Motor neuron (in vitro differentiated cells): ENCODE measurements around the gene PLA2G12A. TPM values are rescaled to one million over a fixed set of nuclear protein-coding genes. Genes with fewer than 3 reads are reported as not detected.
A peak's percentile ranks its signal among the peaks of the same experiment; 100 is the strongest.

Experiments
- ATAC-seq, 8 experiments: fragments of 200-7000 bp; cut with Tn5 transposase; replicated peaks in 6 of 8; 2 replicates each; pipeline ENCODE4 v1.8.0; 2021; ENCODE audit warnings: mild to moderate bottlenecking in 8 of 8, moderate library complexity in 8 of 8
- H3K27ac ChIP-seq, 2 donors: fragments of 250-450 bp; sonication (Bioruptor Pico); 2 replicates each; pipeline ENCODE4 v1.9.0; 2021; ENCODE audit warnings: antibody characterized with exemption in 2 of 2, mild to moderate bottlenecking in 2 of 2, moderate library complexity in 1 of 2
- H3K4me1 ChIP-seq, 2 donors: fragments of 250-450 bp; sonication (Bioruptor Pico); replicated peaks in 1 of 2; 2 replicates each; pipeline ENCODE4 v1.6.1; 2021; ENCODE audit warnings: antibody characterized with exemption in 2 of 2, mild to moderate bottlenecking in 2 of 2, moderate library complexity in 1 of 2
- H3K4me3 ChIP-seq, 5 donors: fragments of 250-450 bp; sonication (Bioruptor Pico); 2 replicates each; pipeline ENCODE4 v1.9.0; 2021; ENCODE audit warnings: antibody characterized with exemption in 5 of 5, mild to moderate bottlenecking in 5 of 5, moderate library complexity in 4 of 5
- WGBS, 10 experiments: fragments of 450-650 bp; shearing (Covaris generic); methylation state at CpG; one replicate each; pipeline ENCODE4 v1.0.0; 2022; 5-methylcytosine and 5-hydroxymethylcytosine counted together
- in situ Hi-C, 9 experiments: fragments of 400-800 bp; cut with MboI; loops; one replicate each; pipeline ENCODE4 v1.15.0; 2021; ENCODE audit warnings: low sequenced_read_pairs in 9 of 9, low pct_unique_long_range_greater_than_20kb in 2 of 9; ENCODE audit not compliant: unreplicated experiment in 9 of 9
- total RNA-seq, 8 experiments: library from RNA; unstranded; fragments of 300-600 nt; gene quantifications; 2 replicates each; pipeline versions ENCODE4 v1.2.3 to v1.2.4, GENCODE V29; 2022

The PLA2G12A gene
- total RNA-seq: 10 to 100 TPM; 10.4 to 55.7 (median 18.9) TPM

DNA sequence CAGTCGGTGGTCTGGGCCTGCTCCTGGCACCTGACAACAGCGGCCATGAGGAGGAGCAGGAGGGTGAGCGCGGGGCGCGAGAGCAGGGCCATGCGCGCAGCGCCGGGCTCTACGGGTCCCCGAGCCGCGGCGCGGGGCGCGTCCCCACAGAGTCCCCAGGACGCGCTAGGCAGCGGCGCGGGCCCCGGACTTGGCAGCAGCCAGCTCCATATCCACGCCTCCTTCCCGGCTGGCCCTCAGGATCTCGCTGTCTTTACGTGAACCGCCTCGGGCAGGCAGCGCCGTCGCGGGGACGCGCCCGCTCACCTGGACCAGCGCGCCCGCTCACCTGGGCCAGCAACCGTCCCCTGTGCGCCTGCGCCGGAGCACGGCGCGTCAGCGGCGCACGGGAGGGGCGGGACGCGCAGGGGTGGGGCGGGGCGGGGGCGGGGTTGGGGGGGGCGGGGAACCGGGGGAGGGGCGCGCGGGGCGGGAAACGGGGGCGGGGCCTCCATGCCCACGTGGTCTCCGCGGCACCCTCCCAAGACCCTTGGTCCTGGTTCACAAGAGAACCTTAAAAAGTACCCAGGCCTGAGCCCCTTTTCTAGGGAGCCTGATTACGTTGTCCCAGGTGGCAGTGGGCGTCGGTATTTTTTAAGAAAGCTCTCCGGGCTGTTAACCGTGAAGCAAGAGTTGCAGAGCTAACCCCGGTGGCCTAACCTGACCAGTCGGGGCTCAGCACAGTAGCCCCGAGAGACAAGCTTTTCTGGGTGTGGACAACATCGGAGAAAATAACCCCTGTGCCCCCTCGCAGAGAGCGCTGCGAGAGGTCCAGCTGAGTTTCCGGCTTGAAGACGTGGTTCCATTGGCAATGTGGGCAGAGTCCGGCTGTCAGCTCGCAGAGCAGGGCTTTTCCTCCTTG, at the start of gene PLA2G12A:
TSS of gene PLA2G12A (minus strand) at position 353 of the 901 bp plus-strand sequence. CDS start at position 92, 261 bp downstream.
- peak; percentile 80 to 90 (median 88) for ATAC-seq
- in situ Hi-C loops: no loop called here
- no peak within 1 kb of the TSS for H3K27ac ChIP-seq

DNA sequence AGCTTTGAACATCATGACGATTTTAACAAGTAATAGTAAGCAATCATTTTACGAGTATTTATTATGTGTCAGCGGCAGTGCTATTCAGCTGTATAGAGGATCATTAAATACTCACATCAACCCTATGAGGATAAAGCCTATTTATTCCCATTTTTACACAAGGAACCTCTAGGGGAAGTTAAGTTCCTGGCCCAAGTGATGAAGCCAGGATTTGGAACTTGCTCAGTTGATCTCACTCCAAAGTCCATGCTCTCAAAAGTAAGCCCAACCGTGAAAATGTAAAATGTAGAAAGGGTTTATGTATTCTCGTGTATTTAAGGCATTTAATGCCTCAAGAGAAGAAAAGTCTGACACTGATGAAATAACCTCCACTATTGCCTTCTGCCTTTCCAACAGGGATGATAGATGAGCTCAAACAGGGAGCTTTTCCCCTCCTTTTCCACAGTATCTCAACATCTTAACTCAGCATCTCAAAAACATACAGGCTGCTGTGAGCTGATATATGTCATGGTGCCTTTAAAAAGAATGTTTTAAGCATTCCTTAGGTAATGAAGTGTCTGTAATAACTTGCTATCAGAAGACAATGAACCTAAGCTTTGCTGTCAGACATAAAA, 35.0 kb upstream of the PLA2G12A start:
- 33 to 94% (median 80%) methylated on average over 1 to 5 of the region's 5 CpGs for WGBS, 10 experiments
- Histone ChIP-seq H3K27ac (no peak overlapping the region), H3K4me3 (no peak overlapping the region), H3K4me1 (no peaks in the 10 kb centered on the region)
- ATAC-seq: no peak
- in situ Hi-C loops: no loop called here

More for the DNA sequence above, at the start of gene PLA2G12A:
- peak within 1 kb of the TSS; percentile 83 to 96 (median 90) for H3K4me3 ChIP-seq
- peaks cover 5 to 11% of the 10 kb centered on the region in 2 donors for H3K4me1 ChIP-seq
- WGBS, 10 experiments: 0 to 4% (median 1%) methylated on average over 4 to 9 of the region's 83 CpGs; no CpG with 5 or more reads in 4 of the 10 experiments

DNA sequence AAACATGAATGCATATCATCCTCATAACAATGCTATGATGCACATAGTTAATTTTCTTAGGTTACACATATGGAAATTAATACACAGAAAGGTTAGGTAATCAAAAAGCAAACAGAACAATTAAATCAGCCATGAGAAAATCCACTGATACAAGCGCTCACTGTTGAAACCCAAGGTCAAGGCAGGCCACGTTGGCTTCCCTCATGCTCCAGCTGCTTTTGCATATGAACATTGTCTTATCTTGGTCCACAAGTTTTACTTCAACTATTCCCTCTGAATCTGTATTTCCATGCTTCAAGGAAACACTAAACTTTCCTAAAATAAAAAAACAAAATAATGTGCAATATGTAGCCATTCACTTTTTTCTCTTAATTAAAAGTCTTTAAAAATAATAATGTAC, 34.5 kb upstream of the PLA2G12A start:
- 7 to 90% (median 67%) methylated on average over 1 to 2 of the region's 2 CpGs; no CpG with 5 or more reads in 1 of the 10 experiments for WGBS, 10 experiments
- no peaks in the 10 kb centered on the region for H3K4me1 ChIP-seq
- ATAC-seq: no peak
- H3K27ac ChIP-seq: no peak overlapping the region
- in situ Hi-C loops: no loop called here
- no peak overlapping the region for H3K4me3 ChIP-seq

DNA sequence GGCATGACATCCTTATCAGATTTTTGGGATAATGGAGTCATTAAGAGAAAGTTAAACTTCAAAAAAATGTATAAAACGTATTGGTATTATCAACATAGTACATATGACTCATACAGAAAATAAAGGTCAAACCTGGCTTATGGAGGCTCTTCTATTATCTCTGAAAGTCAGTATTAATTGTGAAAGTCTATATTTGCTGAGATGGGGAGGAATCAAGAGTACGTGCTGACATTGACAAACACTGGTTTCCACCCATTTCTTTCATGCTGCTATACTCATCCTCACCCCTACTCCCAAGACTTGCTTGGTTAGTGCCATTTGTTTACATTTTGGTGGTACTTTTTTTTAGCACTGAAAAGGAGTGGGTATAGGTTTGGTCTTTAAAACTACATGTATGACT, 30.8 kb upstream of the PLA2G12A start:
- 17 to 85% (median 53%) methylated on average over 1 to 2 of the region's 2 CpGs; no CpG with 5 or more reads in 3 of the 10 experiments for WGBS, 10 experiments
- Histone ChIP-seq H3K4me1 (no peaks in the 10 kb centered on the region), H3K4me3 (no peak overlapping the region), H3K27ac (no peak overlapping the region)
- no peak for ATAC-seq
- in situ Hi-C loops: no loop called here

DNA sequence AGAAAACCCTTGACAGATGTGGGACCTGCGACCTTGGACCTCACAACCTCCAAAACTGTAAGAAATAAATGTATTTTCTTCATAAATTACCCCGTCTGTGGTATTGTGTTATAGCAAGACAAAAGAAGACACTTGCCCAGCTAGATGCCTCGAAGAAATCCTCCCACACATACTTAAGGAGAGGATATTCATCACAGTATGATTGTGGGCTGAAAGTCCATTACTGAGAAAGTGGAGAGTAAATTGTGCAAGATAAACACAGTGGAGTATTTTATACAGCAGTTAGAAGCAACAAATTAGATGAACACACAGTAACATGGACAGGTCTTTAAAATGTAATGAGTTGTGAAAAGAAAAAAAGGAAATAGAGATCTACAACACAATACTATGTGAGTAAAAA, 25.8 kb upstream of the PLA2G12A start:
- WGBS, 10 experiments: 23 to 80% (median 60%) methylated on average over 1 to 3 of the region's 3 CpGs; no CpG with 5 or more reads in 3 of the 10 experiments
- H3K4me3 ChIP-seq: no peak overlapping the region
- in situ Hi-C loops: no loop called here
- H3K27ac ChIP-seq: no peak overlapping the region
- no peaks in the 10 kb centered on the region for H3K4me1 ChIP-seq
- no peak for ATAC-seq

DNA sequence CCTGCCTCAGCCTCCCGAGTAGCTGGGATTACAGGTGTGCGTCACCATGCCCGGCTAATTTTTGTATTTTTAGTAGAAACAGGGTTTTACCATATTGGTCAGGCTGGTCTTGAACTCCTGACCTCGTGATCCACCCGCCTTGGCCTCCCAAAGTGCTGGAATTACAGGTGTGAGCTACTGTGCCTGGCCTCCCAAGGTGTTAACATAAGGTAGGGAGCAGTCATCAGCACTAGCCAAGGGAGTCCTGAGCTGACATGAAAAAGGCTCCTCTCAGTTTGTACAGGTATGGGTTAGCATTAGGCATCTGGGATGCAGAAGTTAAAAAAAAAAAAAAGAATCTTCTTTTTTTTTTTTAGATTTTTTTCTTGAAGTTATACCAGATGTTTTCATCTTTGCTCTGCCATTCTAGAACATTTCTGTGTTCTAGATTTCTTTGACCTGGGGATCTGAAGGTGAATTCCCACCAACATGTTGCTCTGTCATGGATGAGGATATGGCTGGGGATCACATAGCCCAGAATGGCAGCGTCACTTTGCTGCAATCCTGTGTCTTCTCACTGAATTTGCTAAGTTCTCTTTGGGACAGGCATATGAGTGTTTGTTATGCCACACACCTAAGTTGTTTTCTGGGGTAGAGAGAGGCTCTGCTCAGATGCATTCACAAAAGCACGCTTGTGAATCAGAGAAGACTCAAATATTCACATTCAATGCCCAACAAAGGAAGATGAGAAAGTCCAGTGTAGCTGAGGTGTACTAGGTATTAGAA, 24.4 kb upstream of the PLA2G12A start:
- H3K4me1 ChIP-seq: no peaks in the 10 kb centered on the region
- no peak for ATAC-seq
- in situ Hi-C loops: no loop called here
- no peak overlapping the region for H3K4me3 ChIP-seq
- WGBS, 10 experiments: 0 to 100% (median 86%) methylated on average over 1 to 4 of the region's 7 CpGs; no CpG with 5 or more reads in 2 of the 10 experiments
- no peak overlapping the region for H3K27ac ChIP-seq

DNA sequence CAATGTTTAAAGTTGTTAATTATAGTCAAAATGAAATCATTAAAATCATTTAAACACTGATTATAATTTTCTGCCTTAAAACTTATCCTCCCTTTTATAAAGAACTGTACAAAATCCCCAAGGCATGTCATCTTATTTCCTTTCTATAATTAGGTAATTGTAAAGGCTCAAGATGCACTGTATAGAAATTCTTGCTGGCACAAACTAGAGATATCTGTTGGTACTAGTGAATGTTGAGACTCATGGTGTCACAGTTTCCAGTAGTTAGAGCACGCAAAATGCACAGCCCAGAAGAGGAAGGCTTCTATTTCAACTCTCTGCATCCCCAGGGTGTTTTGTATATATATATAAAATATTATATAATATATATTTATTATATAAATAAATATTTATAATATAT, 22.7 kb upstream of the PLA2G12A start:
- no peaks in the 10 kb centered on the region for H3K4me1 ChIP-seq
- ATAC-seq: no peak
- in situ Hi-C loops: no loop called here
- H3K27ac ChIP-seq: no peak overlapping the region
- H3K4me3 ChIP-seq: no peak overlapping the region
- WGBS, 10 experiments: no CpG with 5 or more reads among the region's 1 CpG

DNA sequence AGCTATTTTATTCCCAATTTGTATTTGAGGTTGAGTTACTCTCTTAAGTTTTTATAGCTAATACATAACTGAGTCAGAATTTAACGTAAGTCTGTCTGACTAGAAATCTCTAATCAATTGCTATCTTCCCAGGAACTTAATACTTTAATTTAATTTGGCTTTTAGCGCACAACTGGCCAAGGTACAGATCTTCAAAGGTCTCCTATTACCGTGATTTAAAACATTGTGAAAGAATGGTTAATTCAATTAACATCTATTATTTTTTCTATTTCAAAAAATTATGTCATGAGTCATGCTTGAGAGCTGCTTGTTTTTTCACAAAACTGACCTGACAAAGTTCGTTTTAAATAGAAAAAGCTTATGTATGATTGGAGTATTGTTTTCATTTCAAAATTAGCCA, 22.0 kb upstream of the PLA2G12A start:
- no peak overlapping the region for H3K4me3 ChIP-seq
- no peak for ATAC-seq
- no peaks in the 10 kb centered on the region for H3K4me1 ChIP-seq
- in situ Hi-C loops: no loop called here
- H3K27ac ChIP-seq: no peak overlapping the region
- 48 to 94% (median 75%) methylated on average over 2 to 4 of the region's 4 CpGs; no CpG with 5 or more reads in 1 of the 10 experiments for WGBS, 10 experiments

DNA sequence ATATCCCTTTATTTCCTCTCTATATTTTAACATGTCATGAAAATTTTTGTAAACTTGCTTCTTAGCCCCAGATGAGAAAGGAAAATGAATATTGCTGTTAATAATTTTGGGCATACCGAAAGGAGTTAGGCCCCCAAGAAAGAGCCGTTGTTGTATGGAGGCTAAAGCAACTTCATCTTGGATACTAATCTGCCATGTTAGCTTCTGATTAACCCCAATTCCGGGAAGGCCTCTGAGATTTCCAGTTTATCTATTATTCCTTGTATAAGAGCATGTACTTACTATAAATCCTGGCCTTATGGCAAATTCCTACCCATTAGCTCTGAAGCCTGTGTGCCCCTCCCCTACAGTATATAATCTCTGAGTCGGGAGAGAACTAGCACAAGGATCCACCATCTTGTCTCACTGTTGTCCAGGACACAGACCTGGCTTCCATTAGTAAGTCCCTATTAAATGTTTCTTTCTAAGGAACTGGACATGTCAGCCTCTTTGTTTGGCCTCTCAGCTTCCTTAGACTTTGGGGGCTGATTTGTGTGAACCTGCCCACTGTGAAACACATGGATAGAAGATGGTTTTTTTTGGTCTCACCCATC, 20.9 kb upstream of the PLA2G12A start:
- Histone ChIP-seq H3K4me3 (no peak overlapping the region), H3K27ac (no peak overlapping the region), H3K4me1 (no peaks in the 10 kb centered on the region)
- no peak for ATAC-seq
- in situ Hi-C loops: no loop called here
- WGBS, 10 experiments: 20 to 100% (median 91%) methylated on average over 1 to 4 of the region's 4 CpGs; no CpG with 5 or more reads in 2 of the 10 experiments

DNA sequence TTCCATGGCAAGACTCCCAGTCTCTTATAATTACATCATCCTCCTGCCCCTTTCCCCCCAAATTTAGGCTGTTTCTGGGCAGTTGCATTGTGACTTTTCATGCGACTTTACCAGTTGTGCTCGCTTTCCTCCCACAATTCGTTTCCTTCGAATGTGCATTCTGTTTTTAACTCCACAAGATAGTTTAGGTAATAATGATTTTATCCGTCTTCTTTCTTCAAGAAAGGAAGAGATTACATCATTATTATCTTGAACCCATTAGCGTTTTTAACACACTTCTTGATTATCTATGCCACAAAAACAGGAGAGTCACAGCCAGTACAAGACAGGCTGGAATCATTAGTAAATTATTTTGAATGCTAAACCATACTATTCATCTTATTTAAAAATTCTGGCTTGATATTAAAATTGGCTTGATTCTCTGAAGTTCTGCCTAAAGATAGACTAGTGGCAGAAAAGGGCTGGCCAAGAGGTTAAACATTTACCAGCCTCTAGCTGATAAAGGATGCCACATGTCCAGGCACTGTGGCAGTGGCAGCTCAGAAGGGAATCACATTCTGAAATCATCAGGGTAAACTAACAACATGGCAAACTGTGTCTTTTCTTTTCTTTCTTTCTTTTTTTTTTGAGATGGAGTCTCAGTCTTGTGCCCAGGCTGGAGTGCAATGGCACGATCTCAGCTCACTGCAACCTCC, 19.7 kb upstream of the PLA2G12A start:
- ATAC-seq: no peak
- 69 to 100% (median 78%) methylated on average over 1 to 6 of the region's 7 CpGs for WGBS, 10 experiments
- in situ Hi-C loops: no loop called here

DNA sequence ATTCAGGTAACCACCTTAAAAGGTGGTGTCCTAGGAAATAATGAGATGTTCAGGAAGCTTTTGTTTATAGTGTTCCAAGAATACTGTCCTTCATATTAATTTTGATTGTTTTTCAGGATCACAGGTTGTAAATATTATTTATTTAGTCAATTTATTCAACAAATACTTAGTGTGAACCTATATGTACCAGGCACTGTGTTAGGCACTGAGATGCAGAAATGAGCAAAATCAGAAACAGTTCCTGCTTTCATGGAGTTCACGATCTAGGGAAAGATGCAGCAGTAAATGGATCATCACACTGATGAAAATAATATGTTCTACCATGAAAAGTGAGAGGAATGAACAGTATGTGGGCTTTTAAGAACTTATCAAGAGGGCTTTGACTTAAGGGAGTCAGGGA, 18.2 kb upstream of the PLA2G12A start:
- Histone ChIP-seq H3K27ac (no peak overlapping the region), H3K4me1 (no peaks in the 10 kb centered on the region), H3K4me3 (no peak overlapping the region)
- WGBS, 10 experiments: 0 to 100% (median 95%) methylated on average over 1 of the region's 1 CpG; no CpG with 5 or more reads in 2 of the 10 experiments
- ATAC-seq: no peak
- in situ Hi-C loops: no loop called here

More for the DNA sequence above, 19.7 kb upstream of the PLA2G12A start:
- Histone ChIP-seq H3K27ac (no peak overlapping the region), H3K4me1 (no peaks in the 10 kb centered on the region), H3K4me3 (no peak overlapping the region)

DNA sequence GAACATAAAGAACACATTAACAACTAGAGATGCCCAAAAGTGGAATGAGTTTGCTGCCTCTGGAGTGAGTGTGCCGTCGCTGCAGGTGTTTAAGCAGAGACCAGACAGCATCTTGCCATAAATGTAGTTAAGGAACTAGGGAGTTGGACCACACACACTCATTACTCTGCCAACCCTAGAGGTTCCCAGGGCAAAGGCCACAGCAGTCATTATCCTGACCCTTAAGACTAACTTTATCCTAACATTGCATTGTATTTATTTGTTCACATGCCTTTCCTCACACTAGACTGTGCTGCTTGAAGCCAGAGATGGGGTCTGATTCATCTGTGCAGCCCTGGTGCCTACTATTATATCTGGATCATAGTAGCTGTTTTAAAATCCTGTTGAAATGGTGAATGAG, 16.9 kb upstream of the PLA2G12A start:
- in situ Hi-C loops: no loop called here
- 38 to 100% (median 83%) methylated on average over 2 of the region's 2 CpGs; no CpG with 5 or more reads in 4 of the 10 experiments for WGBS, 10 experiments
- Histone ChIP-seq H3K4me3 (no peak overlapping the region), H3K4me1 (no peaks in the 10 kb centered on the region), H3K27ac (no peak overlapping the region)
- no peak for ATAC-seq
